Esophagus (tissue), 2 donors: ENCODE data around the gene TOR1A. TPM values are rescaled to one million over a fixed set of nuclear protein-coding genes. Genes with fewer than 3 reads are reported as not detected.

Source experiments
- H3K27ac ChIP-seq, 2 donors: one replicate each; pipeline ENCODE4 v1.5.1; 2013; ENCODE audit warnings: low read depth in 2 of 2, mild to moderate bottlenecking in 2 of 2, inconsistent platforms in 1 of 2, low read length in 1 of 2, moderate library complexity in 1 of 2
- H3K27me3 ChIP-seq, 2 donors: one replicate each; pipeline ENCODE4 v1.6.1; 2013; ENCODE audit warnings: low read length in 2 of 2, control low read depth in 1 of 2, mild to moderate bottlenecking in 1 of 2; ENCODE audit not compliant: insufficient read depth in 2 of 2, control insufficient read depth in 1 of 2
- H3K36me3 ChIP-seq, 2 donors: one replicate each; pipeline ENCODE4 v1.6.1; 2013; ENCODE audit warnings: low read length in 1 of 2; ENCODE audit not compliant: control insufficient read depth in 2 of 2, insufficient read depth in 2 of 2
- H3K4me1 ChIP-seq, 2 donors: one replicate each; pipeline ENCODE4 v1.6.1; 2013; ENCODE audit warnings: low read length in 1 of 2; ENCODE audit not compliant: control insufficient read depth in 2 of 2, insufficient read depth in 2 of 2
- H3K4me3 ChIP-seq, 2 donors: one replicate each; pipeline ENCODE4 v1.5.1; 2013; ENCODE audit warnings: low read length in 2 of 2, mild to moderate bottlenecking in 2 of 2, low read depth in 1 of 2, moderate library complexity in 1 of 2
- H3K9me3 ChIP-seq, 2 donors: one replicate each; pipeline ENCODE4 v1.6.1; 2013; ENCODE audit warnings: mild to moderate bottlenecking in 2 of 2, low read depth in 1 of 2, low read length in 1 of 2, moderate library complexity in 1 of 2; ENCODE audit not compliant: control insufficient read depth in 2 of 2, insufficient read depth in 1 of 2
- WGBS, 2 donors: extraction: QIAGEN DNeasy Blood & Tissue Kit; methylation state at CpG; one replicate each; pipeline ENCODE4 v1.1.7; 2013; 5-methylcytosine and 5-hydroxymethylcytosine counted together
- polyA plus RNA-seq, 2 donors: library from polyadenylated mRNA; stranded (reverse); fragments of 200-250 nt; gene quantifications; one replicate each; pipeline ENCODE4 v1.2.3, GENCODE V29; 2013
- donor health status: healthy with polysubstance abuse.
- donor health status: Bipolar disorder and iron deficiency.

TOR1A gene
- polyA plus RNA-seq, 2 donors: 9.8 to 15.8 TPM

- no peaks in the 10 kb centered on the region for H3K27me3 ChIP-seq
- no peak overlapping the region for H3K4me3 ChIP-seq
- peaks cover 9 to 26% of the 10 kb centered on the region in 2 donors for H3K36me3 ChIP-seq
- H3K27ac ChIP-seq: no peak overlapping the region
- H3K9me3 ChIP-seq: no peaks in the 10 kb centered on the region
- H3K4me1 ChIP-seq: peaks cover 0 to 13% of the 10 kb centered on the region in 2 donors
- 52 to 62% methylated on average over 3 of the region's 3 CpGs for WGBS, 2 donors
Measured at GRCh38 chr9:129853614-129854013, 29.7 kb upstream of the TOR1A start.

- 55 to 71% methylated on average over 5 of the region's 5 CpGs for WGBS, 2 donors
- Histone ChIP-seq H3K27me3 (no peaks in the 10 kb centered on the region), H3K9me3 (no peaks in the 10 kb centered on the region), H3K4me1 (peaks cover 0 to 13% of the 10 kb centered on the region in 2 donors), H3K27ac (peak overlapping the region; percentile 80), H3K4me3 (no peak overlapping the region), H3K36me3 (peaks cover 6 to 16% of the 10 kb centered on the region in 2 donors)
Measured at GRCh38 chr9:129852579-129852978, 28.6 kb upstream of the TOR1A start.

- Histone ChIP-seq H3K4me3 (no peak overlapping the region), H3K27me3 (no peaks in the 10 kb centered on the region), H3K4me1 (peaks cover 0 to 13% of the 10 kb centered on the region in 2 donors), H3K9me3 (no peaks in the 10 kb centered on the region), H3K36me3 (peaks cover 6 to 16% of the 10 kb centered on the region in 2 donors), H3K27ac (peak overlapping the region in 1 of 2 donors; percentile 80)
- 76 to 84% methylated on average over 5 of the region's 5 CpGs for WGBS, 2 donors
Measured at GRCh38 chr9:129851821-129852220, 27.9 kb upstream of the TOR1A start.

- 64 to 74% methylated on average over 6 of the region's 6 CpGs for WGBS, 2 donors
- H3K9me3 ChIP-seq: no peaks in the 10 kb centered on the region
- H3K27me3 ChIP-seq: no peaks in the 10 kb centered on the region
- H3K4me1 ChIP-seq: peaks cover 0 to 13% of the 10 kb centered on the region in 2 donors
- H3K27ac ChIP-seq: no peak overlapping the region
- H3K36me3 ChIP-seq: peaks cover 3 to 16% of the 10 kb centered on the region in 2 donors
- H3K4me3 ChIP-seq: no peak overlapping the region
Measured at GRCh38 chr9:129850821-129851550, 27.1 kb upstream of the TOR1A start.

- Histone ChIP-seq H3K4me1 (peaks cover 0 to 12% of the 10 kb centered on the region in 2 donors), H3K9me3 (no peaks in the 10 kb centered on the region), H3K27me3 (no peaks in the 10 kb centered on the region), H3K36me3 (peaks cover 3 to 12% of the 10 kb centered on the region in 2 donors), H3K27ac (peak overlapping the region in 1 of 2 donors; percentile 66), H3K4me3 (no peak overlapping the region)
- WGBS, 2 donors: 86 to 91% methylated on average over 6 of the region's 6 CpGs
Measured at GRCh38 chr9:129849901-129850300, 26.0 kb upstream of the TOR1A start.

GRCh38 chr9:129848712-129849441 lies 24.9 kb upstream of the TOR1A start:
- H3K27me3 ChIP-seq: no peaks in the 10 kb centered on the region
- no peak overlapping the region for H3K27ac ChIP-seq
- H3K9me3 ChIP-seq: no peaks in the 10 kb centered on the region
- 59 to 61% methylated on average over 4 of the region's 4 CpGs for WGBS, 2 donors
- H3K4me3 ChIP-seq: no peak overlapping the region
- peaks cover 0 to 9% of the 10 kb centered on the region in 2 donors for H3K4me1 ChIP-seq
- peaks cover 0 to 8% of the 10 kb centered on the region in 2 donors for H3K36me3 ChIP-seq

GRCh38 chr9:129845373-129845772 lies 21.4 kb upstream of the TOR1A start:
- Histone ChIP-seq H3K36me3 (no peaks in the 10 kb centered on the region), H3K4me3 (no peak overlapping the region), H3K27ac (peak overlapping the region in 1 of 2 donors; percentile 17), H3K9me3 (no peaks in the 10 kb centered on the region), H3K27me3 (no peaks in the 10 kb centered on the region), H3K4me1 (no peaks in the 10 kb centered on the region)
- WGBS, 2 donors: 51 to 77% methylated on average over 2 of the region's 2 CpGs

- no peak overlapping the region for H3K27ac ChIP-seq
- no peaks in the 10 kb centered on the region for H3K9me3 ChIP-seq
- no peak overlapping the region for H3K4me3 ChIP-seq
- no peaks in the 10 kb centered on the region for H3K27me3 ChIP-seq
- H3K4me1 ChIP-seq: peaks cover 3 to 10% of the 10 kb centered on the region in 2 donors
- no peaks in the 10 kb centered on the region for H3K36me3 ChIP-seq
- WGBS, 2 donors: 74 to 78% methylated on average over 4 of the region's 4 CpGs
Measured at GRCh38 chr9:129841071-129841470, 17.1 kb upstream of the TOR1A start.

GRCh38 chr9:129840034-129840433 lies 16.1 kb upstream of the TOR1A start:
- Histone ChIP-seq H3K9me3 (no peaks in the 10 kb centered on the region), H3K4me3 (no peak overlapping the region), H3K27ac (no peak overlapping the region), H3K36me3 (no peaks in the 10 kb centered on the region), H3K4me1 (peaks cover 3 to 10% of the 10 kb centered on the region in 2 donors), H3K27me3 (no peaks in the 10 kb centered on the region)
- 81 to 85% methylated on average over 8 of the region's 8 CpGs for WGBS, 2 donors
